A549 (cell line): Measurements from ENCODE around the gene THBS3.
A peak's percentile ranks its signal among the peaks of the same experiment; 100 is the strongest.

ENCODE experiments used
- ATOH8 ChIP-seq: fragments of 250-450 bp; sonication (Bioruptor Pico); IDR thresholded peaks from 2 replicates; pipeline ENCODE4 v1.5.0; 2020; ENCODE audit warnings: low read depth, mild to moderate bottlenecking, moderate library complexity
- CTCF ChIP-seq: fragments of >200 bp; sonication (Bioruptor Twin); formaldehyde crosslinking; IDR thresholded peaks from 3 replicates; pipeline ENCODE4 v1.5.1; 2016
- EP300 ChIP-seq, 2 experiments: fragments of >200 bp; sonication (Bioruptor Twin); formaldehyde crosslinking; IDR thresholded peaks; 2 replicates in 1 of 2; 3 replicates in 1 of 2; pipeline ENCODE4 v1.6.1; 2016 to 2017
- MAZ ChIP-seq: fragments of 150-350 bp; IDR thresholded peaks from 2 replicates; pipeline ENCODE4 v1.6.1; 2014; ENCODE audit warnings: antibody characterized with exemption, low read depth, low read length, borderline replicate concordance
- POLR2A ChIP-seq: IDR thresholded peaks from 2 replicates; pipeline ENCODE4 v1.6.1; 2012; ENCODE audit warnings: mild to moderate bottlenecking, low read length
- RCOR1 ChIP-seq: fragments of 150-350 bp; IDR thresholded peaks from 2 replicates; pipeline ENCODE4 v1.6.1; 2014; ENCODE audit warnings: antibody characterized with exemption, low read length, low read depth
- RFX5 ChIP-seq: fragments of 450-650 bp; IDR thresholded peaks from 2 replicates; pipeline ENCODE4 v1.7.1; 2014; ENCODE audit warnings: antibody characterized with exemption, mild to moderate bottlenecking, moderate library complexity
- SREBF2 ChIP-seq: fragments of 450-650 bp; IDR thresholded peaks from 2 replicates; pipeline ENCODE4 v1.6.1; 2014; ENCODE audit warnings: mild to moderate bottlenecking, moderate library complexity
- USF2 ChIP-seq: fragments of 450-650 bp; IDR thresholded peaks from 2 replicates; pipeline ENCODE4 v1.6.1; 2014; ENCODE audit warnings: antibody characterized with exemption
- ZFP36 ChIP-seq: fragments of 450-650 bp; IDR thresholded peaks from 2 replicates; pipeline ENCODE4 v1.6.1; 2014; ENCODE audit warnings: borderline replicate concordance; ENCODE audit not compliant: partially characterized antibody

- peak; percentile 94 for TF ChIP-seq CTCF
- TF ChIP-seq USF2 = no peak
- TF ChIP-seq POLR2A = no peak
- no peak for TF ChIP-seq MAZ
- no peak for TF ChIP-seq EP300 (IDR thresholded peaks at IDR 0.05)
- no peak for TF ChIP-seq RFX5
- no peak for TF ChIP-seq ZFP36
- TF ChIP-seq ATOH8 (CRISPR knock-in tag) = no peak
- no peak for TF ChIP-seq SREBF2
- TF ChIP-seq RCOR1 = no peak
Measured at GRCh38 chr1:155167166-155168104, 40.3 kb downstream of the THBS3 start.
